Osteocyte (in vitro differentiated cells): ENCODE measurements around the gene CRACDL. TPM values are rescaled to one million over a fixed set of nuclear protein-coding genes. Genes with fewer than 3 reads are reported as not detected.

Source experiments
- DNase-seq: peaks from one replicate; pipeline ENCODE4 v3.0.0; 2021; ENCODE audit warnings: mixed read lengths; ENCODE audit not compliant: unreplicated experiment; ENCODE audit errors: extremely low spot score
- H3K27ac Mint-ChIP-seq: one replicate; pipeline ENCODE4 v1.8.0; 2021; ENCODE audit warnings: mild to moderate bottlenecking, mixed read lengths; ENCODE audit not compliant: unreplicated experiment
- H3K27me3 Mint-ChIP-seq: one replicate; pipeline ENCODE4 v1.8.0; 2021; ENCODE audit warnings: mixed read lengths; ENCODE audit not compliant: unreplicated experiment
- H3K36me3 Mint-ChIP-seq: one replicate; pipeline ENCODE4 v1.8.0; 2021; ENCODE audit warnings: mixed read lengths; ENCODE audit not compliant: unreplicated experiment
- H3K4me1 Mint-ChIP-seq: one replicate; pipeline ENCODE4 v1.8.0; 2021; ENCODE audit warnings: mixed read lengths; ENCODE audit not compliant: unreplicated experiment
- H3K4me3 Mint-ChIP-seq: one replicate; pipeline ENCODE4 v1.8.0; 2021; ENCODE audit warnings: mild to moderate bottlenecking, moderate library complexity, mixed read lengths; ENCODE audit not compliant: unreplicated experiment
- H3K9me3 Mint-ChIP-seq: one replicate; pipeline ENCODE4 v1.8.0; 2021; ENCODE audit warnings: mixed read lengths; ENCODE audit not compliant: unreplicated experiment
- total RNA-seq: library from RNA; stranded (reverse); gene quantifications from 2 replicates; pipeline ENCODE4 v1.2.1, GENCODE V29; 2021
- TF ChIP-seq, protein P1 (sequence below): fragments of 200-600 bp; sonication (generic); IDR thresholded peaks from 2 replicates; pipeline ENCODE4 v1.5.0; 2021; ENCODE audit warnings: antibody characterized with exemption, mild to moderate bottlenecking, moderate library complexity

CRACDL gene
- total RNA-seq, 1 donor from 2014 or later, result 1.3 TPM

- no peak overlapping the region for H3K27ac Mint-ChIP-seq
- H3K27me3 Mint-ChIP-seq, result peaks cover 46% of the 10 kb centered on the region
- no peaks in the 10 kb centered on the region for H3K36me3 Mint-ChIP-seq
- no peak for DNase-seq
- H3K4me3 Mint-ChIP-seq, result no peak overlapping the region
- H3K9me3 Mint-ChIP-seq, result no peaks in the 10 kb centered on the region
- H3K4me1 Mint-ChIP-seq, result peaks cover 12% of the 10 kb centered on the region
- TF ChIP-seq, protein P1, sequence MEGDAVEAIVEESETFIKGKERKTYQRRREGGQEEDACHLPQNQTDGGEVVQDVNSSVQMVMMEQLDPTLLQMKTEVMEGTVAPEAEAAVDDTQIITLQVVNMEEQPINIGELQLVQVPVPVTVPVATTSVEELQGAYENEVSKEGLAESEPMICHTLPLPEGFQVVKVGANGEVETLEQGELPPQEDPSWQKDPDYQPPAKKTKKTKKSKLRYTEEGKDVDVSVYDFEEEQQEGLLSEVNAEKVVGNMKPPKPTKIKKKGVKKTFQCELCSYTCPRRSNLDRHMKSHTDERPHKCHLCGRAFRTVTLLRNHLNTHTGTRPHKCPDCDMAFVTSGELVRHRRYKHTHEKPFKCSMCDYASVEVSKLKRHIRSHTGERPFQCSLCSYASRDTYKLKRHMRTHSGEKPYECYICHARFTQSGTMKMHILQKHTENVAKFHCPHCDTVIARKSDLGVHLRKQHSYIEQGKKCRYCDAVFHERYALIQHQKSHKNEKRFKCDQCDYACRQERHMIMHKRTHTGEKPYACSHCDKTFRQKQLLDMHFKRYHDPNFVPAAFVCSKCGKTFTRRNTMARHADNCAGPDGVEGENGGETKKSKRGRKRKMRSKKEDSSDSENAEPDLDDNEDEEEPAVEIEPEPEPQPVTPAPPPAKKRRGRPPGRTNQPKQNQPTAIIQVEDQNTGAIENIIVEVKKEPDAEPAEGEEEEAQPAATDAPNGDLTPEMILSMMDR, result no peak
Measured at GRCh38 chr2:98940102-98940501, 4.1 kb upstream of the CRACDL start.

DNA sequence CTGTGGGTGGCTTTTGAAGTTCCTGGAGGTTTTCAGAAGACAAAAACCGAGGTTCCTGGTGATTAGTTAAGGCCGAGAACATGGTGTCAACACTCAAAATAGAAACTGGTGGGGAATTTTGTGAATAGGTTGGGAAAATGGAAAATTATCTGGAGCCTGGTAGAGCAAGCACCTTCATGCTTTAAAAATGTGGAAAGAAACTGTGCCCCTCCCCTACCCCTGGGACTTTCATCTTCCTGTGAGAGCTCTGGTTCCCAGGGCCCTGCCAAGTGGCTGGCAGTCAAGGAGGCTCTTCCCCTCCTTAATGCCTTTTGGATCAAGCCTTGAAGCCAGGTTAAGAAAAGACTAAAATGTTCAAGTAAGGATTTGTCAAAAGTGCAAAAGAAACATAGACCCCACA is 1.9 kb upstream of the CRACDL start:
- Mint-ChIP-seq H3K27me3 (peaks cover 61% of the 10 kb centered on the region), H3K27ac (no peak overlapping the region), H3K4me1 (peaks cover 7% of the 10 kb centered on the region), H3K4me3 (peak overlapping the region; percentile 15), H3K9me3 (no peaks in the 10 kb centered on the region), H3K36me3 (no peaks in the 10 kb centered on the region)
- DNase-seq, result no peak
- TF ChIP-seq, protein P1, result no peak

DNA sequence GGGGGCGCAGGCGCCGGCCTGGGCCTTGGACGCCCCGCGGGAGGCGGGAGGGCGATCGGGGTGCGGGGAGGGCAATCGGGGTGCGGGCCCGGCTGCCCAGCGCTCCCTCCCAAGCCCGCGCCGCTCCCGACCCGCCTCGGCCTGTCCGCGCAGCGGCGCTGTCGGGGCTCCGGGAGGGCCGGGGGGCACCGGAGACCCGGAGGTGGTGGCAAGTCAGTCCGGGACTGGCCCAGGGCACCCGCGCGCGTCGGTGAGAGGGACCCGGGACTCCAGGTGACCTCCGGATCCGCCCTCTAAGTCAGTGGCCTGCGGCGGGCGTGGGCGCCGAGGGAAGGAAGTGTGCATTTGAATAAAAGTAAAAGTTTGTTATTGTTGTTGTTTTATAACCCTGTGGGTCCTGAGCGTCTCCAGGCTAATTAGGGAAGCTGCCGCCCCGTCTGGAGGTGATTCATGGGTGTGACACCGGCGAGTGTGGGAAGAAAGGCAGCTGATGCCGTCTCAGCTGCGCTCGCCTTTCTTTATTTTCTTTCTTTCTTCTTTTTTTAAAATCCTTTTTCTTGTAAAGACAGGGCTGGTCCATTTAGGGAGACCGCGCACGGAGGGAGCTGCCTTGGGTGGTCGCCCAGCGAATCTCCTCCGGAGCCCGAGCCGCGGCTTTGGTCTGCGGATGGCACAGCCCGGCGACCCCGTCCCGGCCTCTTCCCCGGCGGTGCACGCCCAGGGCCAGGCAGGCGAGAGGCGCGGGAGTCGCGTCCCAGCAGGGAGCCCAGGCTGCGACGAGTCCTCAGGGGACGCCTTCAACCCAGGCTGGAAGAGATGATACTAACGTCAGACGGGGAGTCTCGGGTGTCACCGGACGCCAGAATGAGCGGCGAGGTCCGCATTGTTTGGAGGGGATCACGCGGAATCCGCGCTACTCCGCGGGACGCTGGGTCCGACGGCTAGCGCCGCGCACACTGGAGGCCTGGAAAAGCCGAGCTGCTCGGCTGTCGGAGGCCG is 627 bp upstream of the CRACDL start:
- peak overlapping the region; percentile 63 for H3K4me3 Mint-ChIP-seq
- peaks cover 7% of the 10 kb centered on the region for H3K4me1 Mint-ChIP-seq
- no peaks in the 10 kb centered on the region for H3K36me3 Mint-ChIP-seq
- TF ChIP-seq, protein P1, result peak; percentile 10
- peaks cover 64% of the 10 kb centered on the region for H3K27me3 Mint-ChIP-seq
- no peak overlapping the region for H3K27ac Mint-ChIP-seq
- no peaks in the 10 kb centered on the region for H3K9me3 Mint-ChIP-seq
- no peak for DNase-seq

GRCh38 chr2:98935111-98935770 is 784 bp downstream of the CRACDL start:
- Mint-ChIP-seq H3K4me1 (peaks cover 7% of the 10 kb centered on the region), H3K27ac (no peak overlapping the region), H3K9me3 (no peaks in the 10 kb centered on the region), H3K27me3 (peaks cover 62% of the 10 kb centered on the region), H3K36me3 (no peaks in the 10 kb centered on the region), H3K4me3 (peak overlapping the region; percentile 51)
- TF ChIP-seq, protein P1, result no peak
- DNase-seq, result no peak
